ENCODE measurements around the gene NOP14.
"Not testable (repeated sequence)": the region's sequence is repeated elsewhere in the genome, so short reads cannot be mapped to it uniquely, and the experiment has no call there.

Gene NOP14

DNA sequence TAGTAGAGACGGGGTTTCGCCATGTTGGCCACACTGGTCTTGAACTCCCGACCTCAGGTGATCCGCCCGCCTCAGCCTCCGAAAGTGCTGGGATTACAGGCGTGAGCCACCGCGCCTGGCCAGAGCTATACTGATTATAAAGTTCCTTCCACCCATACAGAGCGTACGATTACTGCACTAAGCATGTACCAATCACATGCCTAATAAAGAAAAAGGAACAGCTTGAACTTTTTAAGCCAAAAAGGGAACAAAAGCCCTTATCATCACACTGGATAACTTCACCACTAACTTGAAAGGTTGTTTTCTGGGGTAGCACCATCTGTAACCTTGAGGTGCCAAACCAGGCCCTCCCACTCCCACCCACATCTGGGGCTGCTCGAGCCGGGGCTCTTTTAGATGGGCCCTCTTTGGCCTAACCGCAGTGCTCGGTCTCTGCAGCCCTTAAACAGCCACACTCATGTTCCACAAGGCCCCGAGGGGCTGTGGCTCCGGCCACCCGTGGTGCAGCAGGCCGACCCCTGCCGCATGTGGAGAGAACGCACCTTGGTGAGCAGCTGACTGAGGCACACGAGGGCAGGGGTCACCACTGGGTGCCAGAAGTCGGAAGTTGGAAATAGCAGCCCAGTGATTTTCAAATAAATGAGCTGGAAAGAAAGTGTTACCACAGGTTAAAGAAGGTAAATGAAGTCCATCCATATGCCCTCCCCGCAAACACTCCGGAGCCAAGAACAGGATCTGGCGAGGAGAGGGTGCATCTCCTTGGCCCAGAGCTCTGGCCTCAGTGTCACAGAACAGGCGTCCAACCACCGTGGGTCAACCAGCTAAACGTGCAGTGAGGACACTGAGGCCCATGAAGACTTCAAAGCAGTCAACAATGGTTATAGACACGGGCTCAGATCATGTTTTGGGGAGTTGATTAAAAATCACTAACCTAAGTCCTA is 18.4 kb downstream of the NOP14 start:
- no peak for DNase-seq
- in situ Hi-C loops (cut with MboI; ENCODE audit: low pct_unique_long_range_greater_than_20kb, low sequenced_read_pairs), result no loop called here

DNA sequence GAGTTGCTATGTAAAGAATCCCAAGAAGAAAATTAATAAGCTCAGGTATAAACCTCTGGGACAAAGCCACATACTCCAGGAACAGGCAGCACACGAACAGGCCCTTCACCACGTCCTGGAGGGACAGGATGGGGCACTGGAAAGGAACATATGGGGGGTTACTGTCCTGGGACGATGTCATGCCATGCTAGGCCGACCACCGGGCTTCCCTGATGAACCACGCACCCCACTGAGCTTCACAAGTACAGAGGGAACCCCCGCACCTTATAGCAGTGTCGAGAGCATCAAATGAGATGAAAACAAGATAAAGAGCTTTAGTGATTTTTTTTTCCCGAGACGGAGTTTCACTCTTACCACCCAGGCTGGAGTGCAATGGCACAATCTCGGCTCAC is 19.1 kb downstream of the NOP14 start:
- DNase-seq, result no peak
- in situ Hi-C loops (cut with MboI; ENCODE audit: low pct_unique_long_range_greater_than_20kb, low sequenced_read_pairs), result no loop called here

DNA sequence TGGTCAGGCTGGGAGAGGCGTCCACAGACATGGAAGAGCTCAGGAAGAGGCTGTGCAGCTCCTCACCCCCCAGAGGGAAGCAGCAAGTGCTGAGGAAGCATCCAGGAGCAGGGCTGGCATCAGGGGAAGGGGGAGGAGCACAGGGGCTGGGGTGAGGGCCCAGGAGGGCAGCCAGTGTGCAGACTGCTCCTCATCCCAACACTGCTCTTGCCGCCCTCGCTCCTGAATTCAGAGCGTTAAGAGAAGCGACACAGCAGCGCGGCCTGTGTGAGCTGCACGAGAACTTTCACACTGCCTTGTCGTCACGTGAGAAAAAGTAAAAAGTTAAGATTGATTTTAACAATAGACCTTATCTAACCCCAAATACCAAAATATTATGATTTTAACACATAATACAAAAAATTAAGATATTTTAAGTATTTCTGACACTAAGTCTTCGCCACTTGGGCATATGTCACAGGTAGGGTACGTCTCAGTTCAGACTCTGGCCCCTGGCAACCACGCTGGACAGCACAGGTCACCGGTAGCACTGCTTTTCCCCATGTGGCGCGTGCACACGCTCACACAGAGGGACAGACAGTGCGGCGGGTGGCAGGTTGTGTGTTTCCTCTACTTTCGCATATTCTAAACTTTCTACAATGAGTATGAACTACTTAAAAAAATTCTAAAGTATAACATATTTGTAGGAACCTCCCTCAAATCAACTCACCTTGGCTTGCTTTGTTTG is 19.7 kb downstream of the NOP14 start:
- in situ Hi-C loops (cut with MboI; ENCODE audit: low pct_unique_long_range_greater_than_20kb, low sequenced_read_pairs), result no loop called here
- DNase-seq, result no peak

DNA sequence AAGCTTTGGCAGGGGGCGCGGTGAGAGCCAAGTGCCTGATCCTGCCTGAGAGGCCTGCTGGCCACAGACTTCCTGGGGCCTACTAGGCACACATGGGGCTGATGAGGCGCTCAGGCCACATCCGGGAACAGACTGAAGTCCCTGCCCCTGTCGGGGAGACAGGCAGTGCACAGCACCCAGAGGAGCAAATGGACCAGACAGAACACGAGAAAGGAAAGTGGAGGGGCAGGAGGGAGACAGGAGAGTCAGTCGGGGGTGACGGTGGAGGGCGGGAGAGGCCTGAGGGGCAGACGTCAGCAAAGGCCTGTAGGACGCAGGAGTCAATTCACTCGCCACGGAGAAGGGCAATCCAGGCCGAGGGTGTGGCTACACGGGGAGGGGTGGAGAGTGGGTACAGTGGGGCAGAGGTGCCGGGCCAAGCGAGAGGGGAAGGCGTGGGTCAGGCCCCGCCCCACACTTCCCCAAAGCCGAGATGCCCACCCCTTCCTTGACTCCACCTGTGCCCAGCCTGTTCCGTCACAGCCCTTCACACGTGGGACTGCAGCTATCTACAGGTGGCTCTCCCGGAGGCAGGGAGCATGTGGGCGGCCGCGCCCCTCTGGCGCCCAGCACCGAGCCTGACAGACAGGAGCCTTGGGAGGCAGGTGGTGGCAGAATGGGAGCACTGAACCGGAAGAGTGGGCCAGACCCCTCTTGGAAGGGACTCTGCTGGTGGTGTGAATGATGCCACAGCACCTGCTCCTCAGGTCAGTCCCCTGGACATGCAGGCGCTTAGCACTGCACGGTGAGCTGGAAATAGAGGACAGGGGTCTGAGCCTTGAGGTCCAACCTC is 20.5 kb downstream of the NOP14 start:
- in situ Hi-C loops (cut with MboI; ENCODE audit: low pct_unique_long_range_greater_than_20kb, low sequenced_read_pairs), result no loop called here
- no peak for DNase-seq

DNA sequence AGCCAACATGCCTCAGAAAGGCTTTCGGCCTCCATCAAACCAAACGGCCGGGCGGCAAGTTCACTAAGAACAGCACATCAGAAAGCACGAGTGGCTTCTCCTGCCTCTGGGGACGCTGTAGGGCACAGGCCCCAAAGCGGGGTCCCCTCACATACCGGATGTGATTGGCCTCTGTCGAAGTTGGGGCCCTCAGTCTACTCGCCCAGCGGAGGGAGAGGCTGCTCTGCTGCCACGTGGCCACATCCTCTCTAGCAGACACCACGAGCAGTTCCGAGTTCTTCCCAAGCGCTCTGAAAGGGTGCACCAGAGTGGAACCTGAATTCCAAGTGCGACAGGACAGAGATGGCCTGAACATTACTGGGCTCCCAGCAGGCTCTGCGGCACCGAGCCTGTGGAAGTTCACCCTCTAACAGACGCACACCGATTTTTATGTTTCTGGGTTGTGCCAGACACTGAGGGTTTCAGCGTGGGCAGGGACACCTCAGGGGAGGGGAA is 21.1 kb downstream of the NOP14 start:
- in situ Hi-C loops (cut with MboI; ENCODE audit: low pct_unique_long_range_greater_than_20kb, low sequenced_read_pairs), result no loop called here

DNA sequence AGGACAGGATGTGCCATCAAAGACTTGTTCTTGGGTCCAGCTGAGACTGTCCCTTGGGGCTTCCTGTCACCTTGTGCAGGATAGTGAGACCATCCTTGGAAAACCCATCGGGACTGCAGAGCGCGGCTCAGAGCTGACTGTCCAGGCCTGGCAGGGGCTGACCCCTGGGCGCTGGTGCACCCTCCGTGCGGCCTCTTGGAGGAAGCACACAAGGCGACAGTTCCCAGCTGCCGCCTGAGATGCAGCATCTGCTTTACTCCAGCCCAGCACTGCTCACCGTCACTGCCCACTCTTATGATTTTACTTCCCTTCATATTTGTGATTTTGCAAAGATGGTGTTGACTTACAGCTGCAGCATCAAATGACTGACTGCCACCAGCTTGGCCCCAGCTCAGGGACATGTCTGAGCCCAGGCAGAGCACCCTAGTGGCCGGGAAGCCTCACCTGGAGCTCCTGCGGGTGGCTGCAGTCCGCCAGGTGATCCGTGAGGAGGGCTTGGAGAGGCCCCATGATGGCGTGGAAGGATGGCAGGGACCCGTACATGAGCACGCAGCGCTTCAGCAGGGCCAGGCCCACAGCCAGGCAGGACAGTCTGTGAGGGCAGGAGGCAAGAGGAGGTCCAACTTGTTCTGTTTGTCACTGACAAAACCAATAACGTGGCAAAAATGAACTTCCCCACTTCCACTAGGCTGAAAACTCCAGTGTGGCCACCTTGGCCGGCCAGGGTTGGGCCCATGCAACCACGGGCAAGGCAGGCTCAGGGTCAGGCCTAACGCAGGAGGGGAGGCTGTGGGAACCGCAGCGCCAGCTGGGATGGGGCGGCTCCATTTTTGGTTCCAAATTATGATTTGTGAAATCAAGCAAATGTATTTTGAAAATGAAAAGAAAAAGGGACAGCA is 21.8 kb downstream of the NOP14 start:
- in situ Hi-C loops (cut with MboI; ENCODE audit: low pct_unique_long_range_greater_than_20kb, low sequenced_read_pairs), result no loop called here
- no peak for DNase-seq

More for the DNA sequence above, 21.1 kb downstream of the NOP14 start:
- no peak for DNase-seq

DNA sequence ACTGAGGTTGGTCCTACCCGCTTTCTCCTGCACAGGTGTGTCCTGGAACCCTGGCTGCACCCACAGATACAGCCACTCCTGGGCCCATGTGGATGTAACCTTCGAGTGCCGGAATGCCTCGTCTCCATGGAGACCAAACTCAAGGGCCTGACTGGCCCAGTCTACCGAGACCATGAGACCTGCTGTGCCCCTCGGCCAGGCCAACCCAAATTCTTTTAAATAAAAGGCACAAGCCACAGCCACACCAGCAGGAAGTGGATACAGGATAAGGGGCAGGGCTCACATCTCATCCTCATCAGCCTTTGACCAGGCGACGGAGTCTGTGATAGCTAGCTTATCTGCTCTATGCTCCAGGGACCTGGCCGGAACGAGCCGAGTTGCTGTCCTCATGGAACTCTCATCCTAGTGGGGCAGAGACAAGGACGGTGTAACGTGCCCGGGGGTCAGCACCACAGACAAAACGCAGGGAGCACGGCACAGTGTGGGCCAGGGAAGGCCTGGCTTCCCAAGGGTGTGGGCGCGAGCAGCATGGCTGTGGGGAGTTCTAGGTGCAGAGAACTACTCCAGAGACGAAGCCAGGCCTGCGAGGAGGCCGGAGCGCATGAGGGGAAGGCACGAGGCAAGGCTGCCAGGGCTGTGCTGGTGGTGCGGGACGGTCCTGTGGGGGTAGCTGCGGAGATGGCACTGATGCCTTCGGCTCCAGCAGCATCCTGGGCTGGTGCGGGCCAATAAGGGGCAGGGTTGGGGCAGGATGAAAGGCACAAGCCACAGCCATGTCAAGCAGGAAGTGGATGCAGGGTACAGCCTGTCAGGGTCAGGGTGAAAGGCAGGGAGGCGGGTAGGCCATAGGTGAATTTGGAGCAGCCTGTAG is 22.7 kb downstream of the NOP14 start:
- in situ Hi-C loops (cut with MboI; ENCODE audit: low pct_unique_long_range_greater_than_20kb, low sequenced_read_pairs), result no loop called here
- no peak for DNase-seq

DNA sequence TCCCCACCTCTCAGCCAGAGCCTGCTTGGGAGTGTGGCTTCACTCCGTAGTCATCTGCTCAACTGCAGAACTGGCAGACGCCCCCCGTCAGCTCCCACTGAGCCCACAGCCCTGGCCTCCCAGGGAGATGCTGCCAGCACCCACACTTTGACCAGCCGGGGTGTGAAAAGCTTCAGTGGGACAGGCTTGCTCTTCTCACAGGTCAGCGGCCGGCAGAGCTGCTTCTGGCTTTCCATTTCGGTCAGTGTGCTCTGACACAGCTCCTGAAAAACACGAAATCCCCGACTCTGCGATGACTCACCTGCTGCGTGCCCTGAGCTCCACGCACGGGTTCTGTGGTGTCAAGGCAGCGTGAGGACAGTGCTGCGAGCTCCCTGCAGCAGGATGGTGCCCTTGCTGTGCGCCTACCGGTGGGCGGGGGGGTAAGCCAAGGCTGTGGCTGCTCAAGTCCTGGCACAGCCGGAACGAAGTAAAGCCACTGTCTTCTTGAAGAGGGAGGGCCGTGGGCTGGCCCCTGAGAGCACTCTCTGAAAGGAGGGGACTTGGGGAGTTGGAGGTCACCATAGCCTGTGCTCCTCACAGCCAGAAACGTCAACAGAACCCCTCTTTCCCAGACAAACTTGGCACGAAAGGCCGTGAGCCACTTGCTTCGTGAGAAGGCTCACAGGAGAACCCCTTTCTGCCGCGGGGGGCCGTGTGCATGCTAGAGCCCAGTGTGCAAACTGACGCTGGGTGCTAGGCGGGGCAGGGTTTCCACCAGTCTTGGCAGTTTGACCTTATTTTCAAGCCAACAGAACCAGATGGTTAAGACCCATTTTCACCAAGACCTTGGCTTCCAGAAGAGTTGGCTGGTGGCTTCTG is 23.6 kb downstream of the NOP14 start:
- in situ Hi-C loops (cut with MboI; ENCODE audit: low pct_unique_long_range_greater_than_20kb, low sequenced_read_pairs), result loop anchor here (10.0 kb wide), 1 partner anchor 185 kb away; the partner anchor contains the start of gene TNIP2
- DNase-seq, result no peak

DNA sequence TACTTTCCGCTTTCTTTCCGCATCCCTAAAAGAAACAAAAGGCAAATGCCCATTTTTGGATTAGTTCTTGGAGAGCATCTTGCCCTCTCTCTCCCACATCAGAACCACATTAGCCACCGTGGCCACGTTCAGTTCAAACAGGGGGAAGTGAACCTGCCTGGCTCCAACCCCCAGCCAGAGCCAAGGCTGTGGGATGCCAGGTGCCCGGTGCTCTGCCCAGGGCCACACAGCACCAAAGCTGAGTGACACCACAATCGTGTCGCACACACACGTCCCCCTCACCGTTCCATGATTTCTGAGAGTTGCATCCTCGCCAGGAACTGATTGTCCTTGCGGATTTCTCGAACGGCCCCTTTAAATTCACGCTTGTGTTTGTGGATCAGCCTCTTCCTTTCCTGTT is 24.3 kb downstream of the NOP14 start:
- DNase-seq, result no peak
- in situ Hi-C loops (cut with MboI; ENCODE audit: low pct_unique_long_range_greater_than_20kb, low sequenced_read_pairs), result loop anchor here (10.0 kb wide), 1 partner anchor 184 kb away; the partner anchor contains the start of gene TNIP2

DNA sequence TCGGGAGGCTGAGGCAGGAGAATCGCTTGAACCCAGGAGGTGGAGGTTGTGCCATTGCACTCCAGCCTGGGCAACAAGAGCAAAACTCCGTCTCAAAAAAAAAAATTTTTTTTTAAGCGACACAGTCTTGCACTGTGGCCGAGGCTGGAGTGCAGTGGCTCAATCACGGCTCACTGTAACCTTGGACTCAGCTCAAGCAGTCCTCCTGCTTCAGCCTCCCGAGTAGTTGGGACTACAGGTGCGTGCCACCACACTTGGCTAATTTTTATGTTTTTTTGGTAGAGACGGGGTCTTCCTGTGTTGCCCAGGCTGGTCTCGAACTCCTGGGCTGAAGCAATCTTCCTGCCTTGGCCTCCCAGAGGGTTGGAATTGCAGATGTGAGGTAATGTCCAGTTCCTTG is 24.8 kb downstream of the NOP14 start:
- DNase-seq, result not testable (repeated sequence)
- in situ Hi-C loops (cut with MboI; ENCODE audit: low pct_unique_long_range_greater_than_20kb, low sequenced_read_pairs), result loop anchor here (10.0 kb wide), 1 partner anchor 184 kb away; the partner anchor contains the start of gene TNIP2

DNA sequence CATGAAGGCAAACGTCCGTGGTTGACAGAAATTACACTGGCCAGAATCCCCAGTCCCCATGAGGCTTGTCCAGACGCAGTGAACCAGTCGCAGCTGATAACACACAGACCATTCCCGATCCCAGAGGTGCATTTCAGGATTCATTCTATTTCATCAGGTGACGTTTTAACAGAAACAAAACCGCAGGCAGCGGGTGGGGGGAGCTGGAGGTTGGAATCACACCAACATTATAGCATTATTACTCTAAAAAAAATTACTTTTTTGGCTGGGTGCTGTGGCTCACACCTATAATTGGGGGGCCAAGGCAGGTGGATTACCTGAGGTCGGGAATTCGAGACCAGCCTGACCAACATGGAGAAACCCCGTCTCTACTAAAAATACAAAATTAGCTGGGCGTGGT is 25.2 kb downstream of the NOP14 start:
- DNase-seq, result no peak
- in situ Hi-C loops (cut with MboI; ENCODE audit: low pct_unique_long_range_greater_than_20kb, low sequenced_read_pairs), result loop anchor here (10.0 kb wide), 1 partner anchor 183 kb away; the partner anchor contains the start of gene TNIP2

DNA sequence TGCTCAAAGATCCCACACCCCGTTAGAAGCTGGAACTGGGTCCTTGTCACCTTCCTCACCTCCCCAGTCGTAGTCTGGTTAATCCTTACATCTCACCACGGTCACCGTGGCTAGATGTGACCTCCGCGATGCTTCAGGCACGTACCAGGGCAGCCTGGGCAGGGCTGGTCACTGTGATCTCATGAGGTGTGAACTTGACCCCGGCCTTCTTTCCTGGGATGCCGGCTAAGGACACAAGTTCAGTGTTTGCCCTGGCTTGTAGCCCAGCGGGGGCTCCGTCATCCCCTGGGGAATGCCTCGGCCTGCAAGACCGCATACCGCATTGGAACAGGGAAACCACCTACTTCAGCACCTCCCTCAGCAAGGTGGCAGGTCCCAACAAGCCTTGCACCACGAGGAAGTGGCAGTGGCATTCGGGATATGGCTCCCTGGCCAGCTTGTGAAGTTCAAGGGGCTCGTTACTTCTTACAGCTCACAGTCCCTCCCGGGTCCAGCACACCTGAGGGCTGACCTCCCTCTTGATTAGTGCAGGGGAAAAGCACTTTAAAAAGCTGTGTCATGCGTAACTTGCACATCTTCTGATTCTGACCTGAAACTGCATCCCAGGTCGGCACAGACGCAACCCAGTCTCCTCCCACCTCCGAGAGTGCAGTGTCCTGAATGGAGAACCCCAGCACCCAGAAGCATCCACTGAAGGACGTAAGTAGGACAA is 25.9 kb downstream of the NOP14 start:
- DNase-seq, result no peak
- in situ Hi-C loops (cut with MboI; ENCODE audit: low pct_unique_long_range_greater_than_20kb, low sequenced_read_pairs), result loop anchor here (10.0 kb wide), 1 partner anchor 183 kb away; the partner anchor contains the start of gene TNIP2

DNA sequence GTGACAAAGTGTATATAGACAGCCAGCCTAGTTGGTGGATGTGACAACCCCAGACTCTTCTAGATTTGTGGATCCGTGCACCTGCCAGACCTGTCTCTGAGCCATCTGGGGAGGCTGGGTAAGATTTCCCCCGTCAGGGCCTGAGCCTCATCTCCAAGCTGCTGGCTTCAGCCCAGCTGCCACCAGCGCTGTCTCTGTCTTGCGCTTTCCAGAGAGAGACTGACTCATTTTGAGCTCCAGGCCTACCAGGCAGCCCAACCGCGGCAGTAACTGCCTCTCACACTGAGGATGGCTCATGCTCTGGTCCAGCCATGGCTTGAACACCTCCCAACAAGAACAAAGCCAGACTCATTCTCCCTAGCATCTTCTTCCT is 26.4 kb downstream of the NOP14 start:
- no peak for DNase-seq
- in situ Hi-C loops (cut with MboI; ENCODE audit: low pct_unique_long_range_greater_than_20kb, low sequenced_read_pairs), result loop anchor here (10.0 kb wide), 1 partner anchor 182 kb away; the partner anchor contains the start of gene TNIP2

DNA sequence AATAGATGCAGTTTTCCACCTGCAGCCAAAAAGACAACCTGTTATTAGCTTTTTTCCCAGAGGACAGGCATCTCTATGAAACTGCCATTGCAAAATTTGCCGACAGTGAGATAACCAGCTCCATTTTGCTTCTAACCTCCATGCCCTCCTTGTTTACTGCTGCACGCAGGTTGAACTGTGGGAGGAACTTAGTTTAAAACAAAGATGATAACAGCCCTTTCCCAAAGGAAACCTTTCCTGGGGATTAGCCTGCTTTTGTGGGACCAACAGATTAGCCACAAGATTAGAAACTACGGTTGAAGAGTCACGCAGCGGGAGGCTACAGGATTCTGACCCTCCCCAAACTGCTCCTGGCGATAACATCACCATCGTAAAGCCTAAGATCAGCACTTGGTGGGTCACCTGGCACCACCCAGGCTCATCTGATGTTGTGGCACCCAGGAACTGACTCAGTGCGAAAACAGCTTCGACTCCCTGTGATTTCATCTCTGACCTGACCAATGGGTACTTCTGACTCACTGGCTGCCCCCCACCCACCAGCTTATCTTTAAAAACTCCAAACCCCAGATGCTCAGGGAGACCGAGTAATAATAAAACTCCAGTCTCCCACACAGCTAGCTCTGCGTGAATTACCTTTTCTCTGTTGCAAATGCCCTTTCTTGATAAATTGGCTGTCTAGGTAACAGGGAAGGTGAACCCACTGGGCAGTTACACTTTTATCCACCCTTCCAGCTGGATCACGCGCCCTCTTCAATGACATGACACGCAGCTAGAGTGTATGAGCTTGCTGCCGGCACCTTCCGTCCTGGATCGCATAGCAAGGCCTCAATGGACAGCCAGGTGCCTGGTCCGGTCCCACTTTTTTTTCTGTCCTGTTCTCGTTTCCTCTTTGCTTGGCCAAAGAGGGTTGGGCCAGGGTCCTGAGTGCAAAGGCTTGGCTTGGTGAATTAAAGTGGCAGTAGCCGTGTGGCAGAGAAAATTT is 27.2 kb downstream of the NOP14 start:
- in situ Hi-C loops (cut with MboI; ENCODE audit: low pct_unique_long_range_greater_than_20kb, low sequenced_read_pairs), result loop anchor here (10.0 kb wide), 1 partner anchor 181 kb away; the partner anchor contains the start of gene TNIP2
- DNase-seq, result no peak
